ENCODE data around the gene PMM2.
"Not testable (repeated sequence)": the region's sequence is repeated elsewhere in the genome, so short reads cannot be mapped to it uniquely, and the experiment has no call there.

PMM2 gene

GRCh38 chr16:8822403-8822802, 24.8 kb downstream of the PMM2 start:
- DNase-seq, result no peak

- DNase-seq, result no peak
Measured at GRCh38 chr16:8826278-8826879, 28.7 kb downstream of the PMM2 start.

- DNase-seq, result no peak
Measured at GRCh38 chr16:8828541-8829165, 31.0 kb downstream of the PMM2 start.

GRCh38 chr16:8831450-8831849, 33.8 kb downstream of the PMM2 start:
- DNase-seq, result no peak

GRCh38 chr16:8831871-8832716, 34.5 kb downstream of the PMM2 start:
- no peak for DNase-seq

- DNase-seq, result no peak
Measured at GRCh38 chr16:8832717-8833105, 35.1 kb downstream of the PMM2 start.

- DNase-seq, result not testable (repeated sequence)
Measured at GRCh38 chr16:8836797-8837196, 39.2 kb downstream of the PMM2 start.

- not testable (repeated sequence) for DNase-seq
Measured at GRCh38 chr16:8837594-8837993, 40.0 kb downstream of the PMM2 start.

GRCh38 chr16:8842016-8842415, 44.4 kb downstream of the PMM2 start:
- not testable (repeated sequence) for DNase-seq

GRCh38 chr16:8843296-8843695, 45.7 kb downstream of the PMM2 start:
- not testable (repeated sequence) for DNase-seq

GRCh38 chr16:8845699-8846298, 48.2 kb downstream of the PMM2 start:
- no peak for DNase-seq

GRCh38 chr16:8846401-8846932, 48.8 kb downstream of the PMM2 start:
- DNase-seq, result no peak

- peak; percentile 31 for DNase-seq
Measured at GRCh38 chr16:8847145-8847544, 49.5 kb downstream of the PMM2 start.

- DNase-seq, result no peak
Measured at GRCh38 chr16:8847623-8848022, 50.0 kb downstream of the PMM2 start.

GRCh38 chr16:8848231-8848938, 50.7 kb downstream of the PMM2 start:
- no peak for DNase-seq

- peak; percentile 87 for DNase-seq
Measured at GRCh38 chr16:8848939-8849391, 51.3 kb downstream of the PMM2 start.

- DNase-seq, result no peak
Measured at GRCh38 chr16:8849411-8850011, 51.9 kb downstream of the PMM2 start.

GRCh38 chr16:8850279-8850885, 52.7 kb downstream of the PMM2 start:
- peak; percentile 71 for DNase-seq

- DNase-seq, result no peak
Measured at GRCh38 chr16:8851761-8852403, 54.2 kb downstream of the PMM2 start.

- DNase-seq, result no peak
Measured at GRCh38 chr16:8852534-8852933, 54.9 kb downstream of the PMM2 start.

GRCh38 chr16:8853150-8853549, 55.5 kb downstream of the PMM2 start:
- no peak for DNase-seq

All from fibroblast of skin of right biceps (primary cell).